Brain microvascular endothelial cell (primary cell): ENCODE measurements around the gene FOXRED2.

Source experiments
- DNase-seq: peaks from one replicate; pipeline ENCODE4 v3.0.0-alpha.2; 2020
- H3K27ac ChIP-seq: fragments of 250-450 bp; sonication (Bioruptor Pico); 2 replicates; pipeline ENCODE4 v1.5.1; 2020; ENCODE audit warnings: mild to moderate bottlenecking, moderate library complexity
- H3K27me3 ChIP-seq: fragments of 250-450 bp; sonication (Bioruptor Pico); replicated peaks from 2 replicates; pipeline ENCODE4 v1.5.1; 2020; ENCODE audit warnings: mild to moderate bottlenecking
- H3K36me3 ChIP-seq: fragments of 250-450 bp; sonication (Bioruptor Pico); replicated peaks from 2 replicates; pipeline ENCODE4 v1.5.1; 2020; ENCODE audit warnings: mild to moderate bottlenecking
- H3K4me3 ChIP-seq: 2 replicates; pipeline ENCODE4 v1.5.1; 2011; ENCODE audit warnings: low read depth, mild to moderate bottlenecking, control low read depth, low read length, moderate library complexity
- in situ Hi-C: cut with HindIII; loops from 2 replicates; pipeline ENCODE4 v1.10.0; 2017; ENCODE audit warnings: low sequenced_read_pairs, low pct_ligation_motif_present
- TF ChIP-seq, protein P1 (sequence below): IDR thresholded peaks from 2 replicates; pipeline ENCODE4 v1.5.1; 2011; ENCODE audit warnings: low read depth, mild to moderate bottlenecking, moderate library complexity, low read length, control low read depth, inconsistent platforms; ENCODE audit errors: missing control alignments

Gene FOXRED2

DNA sequence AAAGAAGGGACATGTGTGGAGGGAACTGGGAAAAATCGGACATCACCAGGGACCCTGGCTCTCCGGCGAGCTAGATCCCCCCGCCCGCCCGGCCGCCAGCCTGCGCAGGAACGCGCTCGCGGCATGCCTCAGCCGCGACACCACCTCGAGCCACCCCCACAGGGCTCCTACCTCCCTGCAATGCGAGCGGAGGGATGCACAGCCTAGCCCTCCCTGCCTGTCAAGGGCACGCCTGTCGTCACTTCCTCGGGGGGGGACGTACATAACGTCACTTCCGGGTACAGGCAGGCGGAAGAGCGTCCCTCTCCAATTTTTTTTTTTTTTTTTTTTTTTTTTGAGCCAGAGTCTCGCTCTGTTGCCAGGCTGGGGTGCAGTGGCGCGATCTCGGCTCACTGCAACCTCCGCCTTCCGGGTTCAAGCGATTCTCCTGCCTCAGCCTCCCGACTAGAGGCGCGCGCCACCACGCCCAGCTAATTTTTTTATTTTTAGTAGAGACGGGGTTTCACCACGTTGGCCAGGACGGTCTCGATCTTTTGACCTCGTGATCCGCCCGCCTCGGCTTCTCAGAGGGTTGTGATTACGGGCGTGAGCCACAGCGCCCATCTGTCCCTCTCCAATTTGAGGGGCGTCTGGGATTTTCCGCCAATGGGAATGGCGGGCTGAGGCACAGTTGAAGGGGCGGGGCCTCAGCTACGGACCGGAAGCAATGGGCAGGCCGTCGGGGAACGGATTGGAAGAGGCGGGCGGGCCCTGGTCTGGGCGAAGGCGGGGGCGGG, 25.3 kb downstream of the FOXRED2 start, which contains the start of gene TXN2:
TSS of gene TXN2 (minus strand) at position 248 of the 776 bp plus-strand sequence. CDS start 803 bp downstream, outside the sequence.
- peak; percentile 93 for DNase-seq
- Histone ChIP-seq H3K36me3 (peaks cover 17% of the 10 kb centered on the region), H3K27me3 (no peaks in the 10 kb centered on the region), H3K4me3 (peak within 1 kb of the TSS; percentile 78), H3K27ac (peak within 1 kb of the TSS; percentile 93)
- TF ChIP-seq, protein P1, sequence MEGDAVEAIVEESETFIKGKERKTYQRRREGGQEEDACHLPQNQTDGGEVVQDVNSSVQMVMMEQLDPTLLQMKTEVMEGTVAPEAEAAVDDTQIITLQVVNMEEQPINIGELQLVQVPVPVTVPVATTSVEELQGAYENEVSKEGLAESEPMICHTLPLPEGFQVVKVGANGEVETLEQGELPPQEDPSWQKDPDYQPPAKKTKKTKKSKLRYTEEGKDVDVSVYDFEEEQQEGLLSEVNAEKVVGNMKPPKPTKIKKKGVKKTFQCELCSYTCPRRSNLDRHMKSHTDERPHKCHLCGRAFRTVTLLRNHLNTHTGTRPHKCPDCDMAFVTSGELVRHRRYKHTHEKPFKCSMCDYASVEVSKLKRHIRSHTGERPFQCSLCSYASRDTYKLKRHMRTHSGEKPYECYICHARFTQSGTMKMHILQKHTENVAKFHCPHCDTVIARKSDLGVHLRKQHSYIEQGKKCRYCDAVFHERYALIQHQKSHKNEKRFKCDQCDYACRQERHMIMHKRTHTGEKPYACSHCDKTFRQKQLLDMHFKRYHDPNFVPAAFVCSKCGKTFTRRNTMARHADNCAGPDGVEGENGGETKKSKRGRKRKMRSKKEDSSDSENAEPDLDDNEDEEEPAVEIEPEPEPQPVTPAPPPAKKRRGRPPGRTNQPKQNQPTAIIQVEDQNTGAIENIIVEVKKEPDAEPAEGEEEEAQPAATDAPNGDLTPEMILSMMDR: no peak
- in situ Hi-C loops: no loop called here

DNA sequence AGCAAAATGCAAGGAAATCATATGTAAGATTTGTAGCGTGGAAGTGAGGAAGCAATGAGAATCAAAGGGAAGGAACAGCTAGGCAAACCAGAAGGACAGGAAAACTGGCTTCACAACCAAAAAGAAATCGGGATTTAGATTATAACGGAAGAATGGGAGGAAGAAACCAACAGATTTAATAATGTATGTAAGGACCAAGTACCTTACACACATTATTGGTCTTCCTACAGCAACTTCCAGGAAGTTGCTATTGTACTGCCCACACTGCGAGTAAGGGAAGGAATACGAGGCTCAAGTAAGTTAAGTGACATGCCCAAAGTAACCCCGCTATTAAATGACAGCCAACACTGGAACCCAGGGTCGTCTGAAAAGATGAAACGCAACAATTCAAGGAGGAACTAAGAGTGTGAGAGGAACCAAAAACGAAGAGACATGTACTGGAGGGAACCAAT, 25.9 kb downstream of the FOXRED2 start:
- Histone ChIP-seq H3K36me3 (peaks cover 23% of the 10 kb centered on the region), H3K27me3 (no peaks in the 10 kb centered on the region), H3K4me3 (peak overlapping the region; percentile 78), H3K27ac (peak overlapping the region; percentile 93)
- TF ChIP-seq, protein P1: no peak
- in situ Hi-C loops: no loop called here
- DNase-seq: no peak

DNA sequence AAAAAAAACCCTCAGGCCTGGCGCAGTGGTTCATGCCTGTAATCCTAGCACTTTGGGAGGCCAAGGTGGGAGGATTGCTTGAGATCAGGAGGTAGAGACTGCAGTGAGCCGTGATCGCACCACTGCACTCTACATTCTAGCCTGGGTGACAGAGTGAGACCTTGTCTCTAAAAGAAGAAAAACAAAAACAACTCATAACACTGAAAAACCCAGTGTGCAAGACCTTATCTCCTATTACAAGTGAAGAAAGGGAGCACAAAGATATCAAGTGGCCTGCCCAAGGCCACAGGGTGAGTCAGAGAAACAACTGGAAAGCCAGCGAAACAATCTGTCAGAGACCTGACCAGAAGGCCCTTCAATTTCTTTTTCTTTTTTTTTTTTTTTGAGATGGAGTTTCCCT, 27.9 kb downstream of the FOXRED2 start:
- Histone ChIP-seq H3K4me3 (no peak overlapping the region), H3K36me3 (peaks cover 42% of the 10 kb centered on the region), H3K27me3 (no peaks in the 10 kb centered on the region), H3K27ac (no peak overlapping the region)
- in situ Hi-C loops: no loop called here
- no peak for DNase-seq
- TF ChIP-seq, protein P1: no peak

DNA sequence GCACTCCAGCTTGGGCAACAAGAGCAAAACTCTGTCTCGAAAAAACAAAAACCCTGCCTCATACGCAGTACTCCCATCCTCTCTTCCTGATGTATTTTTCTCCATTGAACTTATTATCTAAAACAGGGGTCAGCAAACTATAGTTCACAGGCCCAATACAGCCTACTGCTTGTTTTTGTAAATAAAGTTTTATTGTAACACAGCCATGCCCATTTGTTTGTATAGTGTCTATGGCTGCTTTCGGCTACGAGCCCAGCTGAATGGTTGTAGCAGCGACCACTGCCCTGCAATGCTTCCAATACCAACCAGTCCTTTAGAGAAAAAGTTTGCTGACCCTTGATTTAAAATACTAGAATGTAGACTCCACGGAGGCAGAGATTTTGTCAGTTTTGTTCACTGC, 31.5 kb downstream of the FOXRED2 start:
- no peak overlapping the region for H3K4me3 ChIP-seq
- peaks cover 50% of the 10 kb centered on the region for H3K36me3 ChIP-seq
- DNase-seq: no peak
- TF ChIP-seq, protein P1: no peak
- in situ Hi-C loops: no loop called here
- H3K27ac ChIP-seq: no peak overlapping the region
- no peaks in the 10 kb centered on the region for H3K27me3 ChIP-seq

DNA sequence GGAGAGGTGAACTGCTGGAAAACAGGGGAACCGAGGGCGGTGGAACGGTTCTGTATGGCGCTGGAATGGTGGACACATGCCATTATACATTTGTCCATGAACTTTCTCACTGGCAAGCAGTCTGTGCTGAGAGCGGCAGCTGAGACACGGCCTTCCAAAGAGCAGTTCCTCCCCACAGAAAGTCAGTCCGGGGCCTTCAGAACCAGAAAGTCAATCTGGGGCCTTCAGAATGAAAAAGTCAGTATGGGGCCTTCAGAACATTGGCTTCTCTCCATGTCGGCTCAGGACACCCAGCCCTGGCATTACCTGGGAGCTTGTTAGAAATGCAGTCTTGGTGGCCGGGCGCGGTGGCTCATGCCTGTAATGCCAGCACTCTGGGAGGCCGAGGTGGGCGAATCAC, 34.2 kb downstream of the FOXRED2 start:
- in situ Hi-C loops: loop anchor here (25.0 kb wide), 1 partner anchor 135 kb away; no protein-coding TSS in a partner anchor
- no peak overlapping the region for H3K27ac ChIP-seq
- DNase-seq: no peak
- peaks cover 39% of the 10 kb centered on the region for H3K36me3 ChIP-seq
- TF ChIP-seq, protein P1: no peak
- no peaks in the 10 kb centered on the region for H3K27me3 ChIP-seq
- no peak overlapping the region for H3K4me3 ChIP-seq
